Measurements from ENCODE around the gene LPP. TPM values are rescaled to one million over a fixed set of nuclear protein-coding genes. Genes with fewer than 3 reads are reported as not detected.

The LPP gene
- total RNA-seq, 1 donor from 2014 or later = 132 TPM

GRCh38 chr3:188832146-188832545, 678.2 kb downstream of the LPP start:
- Mint-ChIP-seq H3K4me3 (no peak overlapping the region), H3K9me3 (no peaks in the 10 kb centered on the region), H3K36me3 (no peaks in the 10 kb centered on the region), H3K4me1 (peaks cover 28% of the 10 kb centered on the region), H3K27me3 (ENCODE audit: low read depth) (no peaks in the 10 kb centered on the region), H3K27ac (no peak overlapping the region)
- TF ChIP-seq CTCF (IDR thresholded peaks at IDR 0.05; ENCODE audit: unreplicated experiment) = no peak
- no peak for DNase-seq (ENCODE audit: low spot score in 2 of 2, unreplicated experiment in 2 of 2)

GRCh38 chr3:188832961-188833721, 679.2 kb downstream of the LPP start:
- peak overlapping the region; percentile 39 for H3K27ac Mint-ChIP-seq
- H3K4me1 Mint-ChIP-seq = peaks cover 18% of the 10 kb centered on the region
- DNase-seq (ENCODE audit: low spot score in 2 of 2, unreplicated experiment in 2 of 2) = no peak

GRCh38 chr3:188834349-188834748, 680.4 kb downstream of the LPP start:
- Mint-ChIP-seq H3K27ac (no peak overlapping the region), H3K4me1 (peaks cover 15% of the 10 kb centered on the region), H3K36me3 (peaks cover 3% of the 10 kb centered on the region), H3K9me3 (peaks cover 5% of the 10 kb centered on the region), H3K27me3 (ENCODE audit: low read depth) (no peaks in the 10 kb centered on the region), H3K4me3 (no peak overlapping the region)
- TF ChIP-seq CTCF (IDR thresholded peaks at IDR 0.05; ENCODE audit: unreplicated experiment) = no peak
- no peak for DNase-seq (ENCODE audit: low spot score in 2 of 2, unreplicated experiment in 2 of 2)

More at GRCh38 chr3:188832961-188833721, 679.2 kb downstream of the LPP start:
- H3K9me3 Mint-ChIP-seq = no peaks in the 10 kb centered on the region
- H3K36me3 Mint-ChIP-seq = no peaks in the 10 kb centered on the region
- no peak for TF ChIP-seq CTCF (IDR thresholded peaks at IDR 0.05; ENCODE audit: unreplicated experiment)
- no peaks in the 10 kb centered on the region for H3K27me3 Mint-ChIP-seq (ENCODE audit: low read depth)
- no peak overlapping the region for H3K4me3 Mint-ChIP-seq

- Mint-ChIP-seq H3K4me3 (no peak overlapping the region), H3K27ac (no peak overlapping the region), H3K27me3 (ENCODE audit: low read depth) (no peaks in the 10 kb centered on the region), H3K36me3 (peaks cover 9% of the 10 kb centered on the region), H3K9me3 (peaks cover 8% of the 10 kb centered on the region), H3K4me1 (peaks cover 15% of the 10 kb centered on the region)
- DNase-seq (ENCODE audit: low spot score in 2 of 2, unreplicated experiment in 2 of 2) = no peak
- TF ChIP-seq CTCF (IDR thresholded peaks at IDR 0.05; ENCODE audit: unreplicated experiment) = no peak
Measured at GRCh38 chr3:188839187-188839695, 685.3 kb downstream of the LPP start.

GRCh38 chr3:188840290-188840689, 686.3 kb downstream of the LPP start:
- DNase-seq (ENCODE audit: low spot score in 2 of 2, unreplicated experiment in 2 of 2) = no peak
- no peaks in the 10 kb centered on the region for H3K27me3 Mint-ChIP-seq (ENCODE audit: low read depth)
- peaks cover 24% of the 10 kb centered on the region for H3K4me1 Mint-ChIP-seq
- no peak for TF ChIP-seq CTCF (IDR thresholded peaks at IDR 0.05; ENCODE audit: unreplicated experiment)
- peaks cover 9% of the 10 kb centered on the region for H3K36me3 Mint-ChIP-seq
- H3K9me3 Mint-ChIP-seq = peaks cover 8% of the 10 kb centered on the region
- H3K27ac Mint-ChIP-seq = no peak overlapping the region
- no peak overlapping the region for H3K4me3 Mint-ChIP-seq

Data from mesothelial cell of epicardium (in vitro differentiated cells).